ENCODE results near the gene PYM1. TPM values are rescaled to one million over a fixed set of nuclear protein-coding genes. Genes with fewer than 3 reads are reported as not detected.

Gene PYM1
- total RNA-seq, 1 donor from 2014 or later, result 34.0 TPM

GRCh38 chr12:55937981-55938380 is 10.3 kb upstream of the PYM1 start:
- DNase-seq (ENCODE audit: low read depth) (peak; percentile 95), FAIRE-seq (no peak)
- Histone ChIP-seq H3K36me3 (ENCODE audit: control insufficient read depth, insufficient read depth, low read length) (peaks cover 39% of the 10 kb centered on the region), H3K4me3 (ENCODE audit: low read depth, low read length) (no peak overlapping the region), H3K27me3 (ENCODE audit: control insufficient read depth, insufficient read depth, low read length) (no peaks in the 10 kb centered on the region)
- TF ChIP-seq CTCF (IDR thresholded peaks at IDR 0.05; ENCODE audit: insufficient read depth, low read length, severe bottlenecking), result no peak

- no peak for TF ChIP-seq CTCF (IDR thresholded peaks at IDR 0.05; ENCODE audit: insufficient read depth, low read length, severe bottlenecking)
- DNase-seq (ENCODE audit: low read depth), result no peak
- no peak for FAIRE-seq
- peaks cover 21% of the 10 kb centered on the region for H3K36me3 ChIP-seq (ENCODE audit: control insufficient read depth, insufficient read depth, low read length)
- H3K27me3 ChIP-seq (ENCODE audit: control insufficient read depth, insufficient read depth, low read length), result no peaks in the 10 kb centered on the region
- H3K4me3 ChIP-seq (ENCODE audit: low read depth, low read length), result no peak overlapping the region
Observed at GRCh38 chr12:55935738-55936151, 8.1 kb upstream of the PYM1 start.

GRCh38 chr12:55934773-55935172 is 7.1 kb upstream of the PYM1 start:
- H3K36me3 ChIP-seq (ENCODE audit: control insufficient read depth, insufficient read depth, low read length), result peaks cover 17% of the 10 kb centered on the region
- DNase-seq (ENCODE audit: low read depth) (no peak), FAIRE-seq (no peak)
- no peaks in the 10 kb centered on the region for H3K27me3 ChIP-seq (ENCODE audit: control insufficient read depth, insufficient read depth, low read length)
- TF ChIP-seq CTCF (IDR thresholded peaks at IDR 0.05; ENCODE audit: insufficient read depth, low read length, severe bottlenecking), result no peak
- H3K4me3 ChIP-seq (ENCODE audit: low read depth, low read length), result no peak overlapping the region

- H3K27me3 ChIP-seq (ENCODE audit: control insufficient read depth, insufficient read depth, low read length), result no peaks in the 10 kb centered on the region
- peaks cover 14% of the 10 kb centered on the region for H3K36me3 ChIP-seq (ENCODE audit: control insufficient read depth, insufficient read depth, low read length)
- H3K4me3 ChIP-seq (ENCODE audit: low read depth, low read length), result peak overlapping the region; percentile 27
- no peak for FAIRE-seq
- TF ChIP-seq CTCF (IDR thresholded peaks at IDR 0.05; ENCODE audit: insufficient read depth, low read length, severe bottlenecking), result no peak
- no peak for DNase-seq (ENCODE audit: low read depth)
Observed at GRCh38 chr12:55933799-55934742, 6.4 kb upstream of the PYM1 start.

- Histone ChIP-seq H3K27me3 (ENCODE audit: control insufficient read depth, insufficient read depth, low read length) (no peaks in the 10 kb centered on the region), H3K4me3 (ENCODE audit: low read depth, low read length) (peak overlapping the region; percentile 86), H3K36me3 (ENCODE audit: control insufficient read depth, insufficient read depth, low read length) (peaks cover 13% of the 10 kb centered on the region)
- TF ChIP-seq CTCF (IDR thresholded peaks at IDR 0.05; ENCODE audit: insufficient read depth, low read length, severe bottlenecking), result no peak
- DNase-seq (ENCODE audit: low read depth) (peak; percentile 96), FAIRE-seq (no peak)
Observed at GRCh38 chr12:55933169-55933798, 5.6 kb upstream of the PYM1 start.
